Kidney glomerular epithelial cell (primary cell): ENCODE data around the gene OGFR.

Experiments
- DNase-seq: peaks from one replicate; lab custom pipeline; 2025; lab: John Stamatoyannopoulos, UW

Gene OGFR, protein sequence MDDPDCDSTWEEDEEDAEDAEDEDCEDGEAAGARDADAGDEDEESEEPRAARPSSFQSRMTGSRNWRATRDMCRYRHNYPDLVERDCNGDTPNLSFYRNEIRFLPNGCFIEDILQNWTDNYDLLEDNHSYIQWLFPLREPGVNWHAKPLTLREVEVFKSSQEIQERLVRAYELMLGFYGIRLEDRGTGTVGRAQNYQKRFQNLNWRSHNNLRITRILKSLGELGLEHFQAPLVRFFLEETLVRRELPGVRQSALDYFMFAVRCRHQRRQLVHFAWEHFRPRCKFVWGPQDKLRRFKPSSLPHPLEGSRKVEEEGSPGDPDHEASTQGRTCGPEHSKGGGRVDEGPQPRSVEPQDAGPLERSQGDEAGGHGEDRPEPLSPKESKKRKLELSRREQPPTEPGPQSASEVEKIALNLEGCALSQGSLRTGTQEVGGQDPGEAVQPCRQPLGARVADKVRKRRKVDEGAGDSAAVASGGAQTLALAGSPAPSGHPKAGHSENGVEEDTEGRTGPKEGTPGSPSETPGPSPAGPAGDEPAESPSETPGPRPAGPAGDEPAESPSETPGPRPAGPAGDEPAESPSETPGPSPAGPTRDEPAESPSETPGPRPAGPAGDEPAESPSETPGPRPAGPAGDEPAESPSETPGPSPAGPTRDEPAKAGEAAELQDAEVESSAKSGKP

DNA sequence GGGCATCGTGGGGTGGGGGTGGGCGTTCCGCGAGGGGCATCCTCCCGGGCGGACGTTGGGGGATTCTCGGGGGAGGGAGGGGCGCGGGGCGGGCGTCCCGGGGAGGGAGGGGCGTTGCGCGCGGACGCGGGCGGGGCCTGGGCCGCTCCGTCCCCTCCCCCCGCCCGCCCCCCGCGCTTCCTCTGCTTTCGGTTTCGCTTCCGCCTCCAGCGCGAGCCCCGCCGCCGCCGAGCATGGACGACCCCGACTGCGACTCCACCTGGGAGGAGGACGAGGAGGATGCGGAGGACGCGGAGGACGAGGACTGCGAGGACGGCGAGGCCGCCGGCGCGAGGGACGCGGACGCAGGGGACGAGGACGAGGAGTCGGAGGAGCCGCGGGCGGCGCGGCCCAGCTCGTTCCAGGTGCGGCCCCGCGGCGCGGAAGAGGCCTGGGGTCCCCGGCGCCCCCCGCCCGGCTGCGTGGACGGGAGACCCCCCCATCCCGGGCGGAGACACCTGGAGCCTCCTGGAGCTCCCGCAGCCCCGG is at the start of gene OGFR:
Gene OGFR, plus strand, starts transcription at position 209 of the 528 bp plus-strand sequence. Its CDS starts 25 bp downstream, at position 234.
- peak; percentile 18 for DNase-seq

DNA sequence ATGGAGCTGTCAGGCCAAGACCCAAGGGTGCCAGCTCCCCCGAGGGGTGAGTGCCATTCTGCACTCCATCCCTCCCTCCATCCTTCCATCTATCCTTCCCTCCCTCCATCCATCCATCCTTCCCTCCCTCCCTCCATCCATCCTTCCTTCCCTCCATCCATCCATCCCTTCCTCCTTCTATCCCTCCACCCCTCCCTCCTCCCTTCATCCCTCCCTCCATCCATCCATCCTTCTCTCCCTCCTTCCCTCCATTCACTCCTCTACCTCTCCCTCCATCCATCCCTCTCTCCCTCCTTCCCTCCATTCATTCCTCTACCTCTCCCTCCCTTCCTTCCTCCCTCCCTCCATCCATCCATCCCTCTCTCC is 49.7 kb upstream of the OGFR start:
- DNase-seq: no peak

DNA sequence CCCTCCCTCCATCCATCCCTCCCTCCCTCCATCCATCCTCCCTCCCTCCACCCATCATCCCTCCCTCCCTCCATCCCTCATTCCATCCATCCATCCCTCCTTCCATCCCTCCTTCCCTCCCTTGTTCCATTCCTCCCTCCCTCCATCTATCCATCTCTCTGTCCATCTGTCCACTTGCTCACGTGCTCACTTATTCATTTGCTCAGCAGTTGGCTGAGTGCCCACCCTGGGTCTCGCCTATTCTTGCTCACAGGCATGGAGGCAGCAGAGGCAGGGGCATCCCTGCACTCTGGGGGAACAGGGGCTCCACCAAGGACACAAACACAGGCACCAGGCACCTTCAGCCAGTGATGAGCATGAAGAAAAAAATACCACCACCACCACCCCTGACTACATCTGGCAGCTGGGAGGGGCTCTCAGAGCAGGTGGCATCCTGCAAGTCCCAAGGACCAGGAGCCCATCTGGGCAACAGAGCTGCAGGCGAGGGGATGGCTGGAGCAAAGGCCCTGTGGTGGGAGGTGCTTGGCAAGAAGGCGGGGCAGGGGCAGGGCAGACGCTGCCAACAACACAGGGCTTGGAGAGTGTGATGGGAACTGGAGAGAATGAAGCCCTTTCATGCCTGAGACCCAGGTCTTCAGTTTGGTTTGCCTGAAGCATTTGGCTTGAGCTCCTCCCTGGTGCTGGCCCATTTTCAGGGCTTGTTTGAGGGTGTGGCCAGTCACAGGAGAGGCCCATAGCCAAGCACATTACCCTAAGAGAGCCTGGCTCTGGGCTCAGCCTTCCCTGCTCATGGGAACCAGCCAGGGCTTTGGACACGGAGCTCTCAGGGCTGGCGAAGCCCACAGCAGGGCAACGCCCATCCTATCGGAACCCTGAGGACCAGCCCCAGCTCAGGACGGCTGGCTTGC is 48.6 kb upstream of the OGFR start:
- DNase-seq: no peak

DNA sequence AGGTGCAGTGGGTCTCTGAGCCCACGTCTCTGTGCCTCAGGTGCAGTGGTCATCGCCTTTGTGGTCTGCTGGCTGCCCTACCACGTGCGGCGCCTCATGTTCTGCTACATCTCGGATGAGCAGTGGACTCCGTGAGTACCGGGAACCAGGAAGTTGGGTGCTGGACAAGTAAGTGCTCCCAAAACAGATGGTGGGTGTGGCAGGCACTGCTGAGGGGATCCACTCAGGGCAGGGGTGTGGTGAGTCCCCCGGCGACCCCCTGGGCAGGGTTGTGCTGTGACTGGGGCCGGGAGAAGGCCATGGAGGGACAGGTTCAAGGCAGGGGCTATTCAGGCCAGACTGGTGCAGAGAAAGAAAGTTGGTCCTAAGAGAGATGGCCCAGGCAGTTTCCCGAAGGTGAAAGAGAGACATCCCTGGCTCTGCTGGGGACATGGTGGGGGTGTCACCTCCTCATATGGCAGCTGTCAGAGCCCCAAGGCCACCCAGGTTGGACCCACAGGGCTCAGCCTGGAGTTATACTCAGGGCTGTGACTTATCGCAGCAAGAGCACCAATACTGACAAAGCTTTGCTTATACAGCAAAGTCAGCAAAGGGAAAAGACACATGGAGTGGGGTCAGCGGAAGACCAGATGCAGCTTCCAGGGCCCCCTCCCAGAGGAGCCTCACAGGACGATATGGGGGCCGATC is 46.3 kb upstream of the OGFR start:
- DNase-seq: no peak

DNA sequence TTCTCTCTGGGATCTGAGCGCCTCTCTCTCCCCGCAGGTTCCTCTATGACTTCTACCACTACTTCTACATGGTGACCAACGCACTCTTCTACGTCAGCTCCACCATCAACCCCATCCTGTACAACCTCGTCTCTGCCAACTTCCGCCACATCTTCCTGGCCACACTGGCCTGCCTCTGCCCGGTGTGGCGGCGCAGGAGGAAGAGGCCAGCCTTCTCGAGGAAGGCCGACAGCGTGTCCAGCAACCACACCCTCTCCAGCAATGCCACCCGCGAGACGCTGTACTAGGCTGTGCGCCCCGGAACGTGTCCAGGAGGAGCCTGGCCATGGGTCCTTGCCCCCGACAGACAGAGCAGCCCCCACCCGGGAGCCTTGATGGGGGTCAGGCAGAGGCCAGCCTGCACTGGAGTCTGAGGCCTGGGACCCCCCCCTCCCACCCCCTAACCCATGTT is 44.6 kb upstream of the OGFR start:
- no peak for DNase-seq

DNA sequence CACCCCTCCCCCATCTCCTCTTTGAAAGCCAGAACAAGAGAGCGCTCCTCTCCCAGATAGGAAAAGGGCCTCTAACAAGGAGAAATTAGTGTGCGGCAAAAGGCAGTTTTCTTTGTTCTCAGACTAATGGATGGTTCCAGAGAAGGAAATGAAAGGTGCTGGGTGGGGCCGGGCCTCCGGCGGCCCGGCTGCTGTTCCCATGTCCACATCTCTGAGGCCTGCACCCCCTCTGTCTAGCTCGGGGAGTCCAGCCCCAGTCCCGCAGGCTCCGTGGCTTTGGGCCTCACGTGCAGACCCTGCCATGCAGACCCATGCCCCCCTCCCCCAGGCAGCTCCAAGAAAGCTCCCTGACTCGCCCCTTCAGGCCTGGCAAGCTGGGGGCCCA is 44.2 kb upstream of the OGFR start:
- no peak for DNase-seq

DNA sequence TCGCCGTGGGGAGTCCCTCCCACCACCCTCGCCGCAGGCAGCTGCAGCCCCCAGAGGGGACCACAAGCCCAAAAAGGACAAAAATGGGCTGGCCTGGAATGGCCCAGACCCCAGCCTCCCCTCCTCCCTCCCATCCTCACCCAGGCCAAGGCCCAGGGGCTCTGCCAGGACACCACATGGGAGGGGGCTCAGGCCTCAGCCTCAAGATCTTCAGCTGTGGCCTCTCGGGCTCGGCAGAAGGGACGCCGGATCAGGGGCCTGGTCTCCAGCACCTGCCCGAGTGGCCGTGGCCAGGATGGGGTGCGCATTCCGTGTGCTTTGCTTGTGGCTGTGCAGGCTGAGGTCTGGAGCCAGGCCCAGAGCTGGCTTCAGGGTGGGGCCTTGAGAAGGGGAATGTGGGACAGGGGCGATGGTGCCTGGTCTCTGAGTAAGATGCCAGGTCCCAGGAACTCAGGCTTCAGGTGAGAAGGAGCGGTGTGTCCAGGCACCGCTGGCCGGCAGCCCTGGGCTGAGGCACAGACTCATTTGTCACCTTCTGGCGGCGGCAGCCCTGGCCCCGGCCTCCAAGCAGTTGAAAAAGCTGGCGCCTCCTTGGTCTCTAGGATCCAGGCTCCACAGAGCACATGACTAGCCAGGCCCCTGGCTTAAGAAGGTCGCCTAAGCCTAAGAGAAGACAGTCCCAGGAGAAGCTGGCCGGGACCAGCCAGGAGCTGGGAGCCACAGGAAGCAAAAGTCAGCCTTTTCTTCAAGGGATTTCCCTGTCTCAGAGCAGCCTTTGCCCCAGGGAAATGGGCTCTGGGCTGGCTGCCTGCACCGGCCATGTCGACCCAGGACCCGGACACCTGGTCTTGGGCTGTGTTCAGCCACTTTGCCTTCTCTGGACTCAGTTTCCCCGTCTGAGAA is 43.5 kb upstream of the OGFR start:
- no peak for DNase-seq

DNA sequence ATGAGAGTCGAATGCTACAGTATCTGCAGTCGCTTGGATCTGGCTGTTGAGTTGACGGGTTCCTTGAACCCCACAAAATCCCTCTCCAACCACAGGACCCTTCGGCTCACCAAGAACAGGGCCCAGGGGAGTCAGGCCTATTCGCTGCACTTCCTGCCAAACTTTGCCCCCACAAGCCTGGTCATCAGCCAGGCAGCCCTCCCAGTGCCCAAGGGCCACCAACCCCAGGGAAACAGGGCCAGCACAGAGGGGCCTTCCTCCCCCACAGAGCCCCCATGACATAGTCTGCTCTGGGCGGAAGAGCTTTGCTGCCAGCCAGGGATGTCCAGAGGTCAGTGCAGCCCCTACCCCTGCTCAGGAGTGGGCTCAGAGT is 42.9 kb upstream of the OGFR start:
- DNase-seq: no peak

DNA sequence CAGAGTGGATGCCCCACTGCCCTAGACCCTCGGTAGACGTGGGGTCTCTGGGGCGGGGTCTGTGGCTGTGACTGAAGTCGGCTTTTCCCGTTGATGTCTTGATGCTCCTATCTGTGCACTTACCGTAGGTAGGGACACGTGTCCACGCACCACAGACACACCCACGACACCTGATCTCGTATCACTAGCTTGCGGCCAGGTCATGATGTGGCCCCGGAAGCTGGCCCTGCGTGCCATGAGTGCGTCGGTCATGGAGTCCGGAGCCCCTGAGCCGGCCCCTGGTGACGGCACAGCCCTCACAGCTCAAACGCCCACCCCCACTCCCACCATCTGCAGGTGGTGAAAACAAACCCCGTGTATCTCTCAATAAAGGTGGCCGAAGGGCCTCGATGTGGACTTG is 42.3 kb upstream of the OGFR start:
- no peak for DNase-seq

DNA sequence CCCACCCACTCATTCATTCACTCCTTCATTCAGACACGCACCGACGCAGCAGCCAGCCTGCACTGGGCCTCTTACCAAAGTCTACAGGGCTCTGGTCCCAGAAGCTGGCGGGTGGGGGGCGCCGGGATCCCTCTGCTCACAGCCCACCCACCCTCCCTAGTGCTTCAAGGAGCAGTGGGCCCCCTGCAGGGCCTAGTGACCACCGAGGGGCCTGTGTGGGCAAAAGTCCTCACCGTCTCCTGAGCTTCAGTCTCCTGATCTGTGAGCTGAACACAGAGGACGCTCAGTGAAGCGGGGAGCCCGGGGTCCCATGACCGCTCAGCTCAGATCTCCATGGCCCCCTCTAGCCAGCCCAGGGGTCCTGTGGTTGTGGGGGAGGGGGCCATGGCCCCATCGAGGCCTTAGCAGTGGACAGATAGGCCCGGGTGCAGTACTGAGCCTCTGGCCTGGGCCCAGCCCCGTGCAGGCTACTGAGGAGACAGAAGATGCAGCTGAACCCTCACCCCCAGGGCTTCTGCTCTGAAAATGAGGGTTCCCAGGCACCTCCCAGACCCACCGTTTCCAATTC is 41.8 kb upstream of the OGFR start:
- no peak for DNase-seq

DNA sequence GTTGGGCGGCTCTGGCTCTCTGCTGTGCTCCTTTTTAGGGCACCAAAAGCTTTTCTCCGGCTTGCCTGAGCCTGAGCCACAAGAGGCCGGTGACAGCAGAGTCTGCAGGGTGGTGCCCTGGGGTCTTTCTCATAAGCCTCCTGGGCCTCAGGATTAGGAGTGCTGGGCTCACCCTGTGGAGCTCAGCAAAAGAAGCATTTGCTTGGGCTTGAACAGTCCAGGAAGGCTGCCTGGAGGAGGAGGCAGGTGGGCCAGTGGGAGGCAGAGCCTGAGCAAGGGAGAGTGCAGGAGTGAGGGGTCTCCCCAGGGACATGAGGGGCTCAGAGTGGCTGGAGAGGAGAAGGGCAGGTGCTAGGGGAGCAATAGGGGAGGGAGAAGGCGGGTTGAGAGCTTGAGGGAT is 41.2 kb upstream of the OGFR start:
- no peak for DNase-seq

DNA sequence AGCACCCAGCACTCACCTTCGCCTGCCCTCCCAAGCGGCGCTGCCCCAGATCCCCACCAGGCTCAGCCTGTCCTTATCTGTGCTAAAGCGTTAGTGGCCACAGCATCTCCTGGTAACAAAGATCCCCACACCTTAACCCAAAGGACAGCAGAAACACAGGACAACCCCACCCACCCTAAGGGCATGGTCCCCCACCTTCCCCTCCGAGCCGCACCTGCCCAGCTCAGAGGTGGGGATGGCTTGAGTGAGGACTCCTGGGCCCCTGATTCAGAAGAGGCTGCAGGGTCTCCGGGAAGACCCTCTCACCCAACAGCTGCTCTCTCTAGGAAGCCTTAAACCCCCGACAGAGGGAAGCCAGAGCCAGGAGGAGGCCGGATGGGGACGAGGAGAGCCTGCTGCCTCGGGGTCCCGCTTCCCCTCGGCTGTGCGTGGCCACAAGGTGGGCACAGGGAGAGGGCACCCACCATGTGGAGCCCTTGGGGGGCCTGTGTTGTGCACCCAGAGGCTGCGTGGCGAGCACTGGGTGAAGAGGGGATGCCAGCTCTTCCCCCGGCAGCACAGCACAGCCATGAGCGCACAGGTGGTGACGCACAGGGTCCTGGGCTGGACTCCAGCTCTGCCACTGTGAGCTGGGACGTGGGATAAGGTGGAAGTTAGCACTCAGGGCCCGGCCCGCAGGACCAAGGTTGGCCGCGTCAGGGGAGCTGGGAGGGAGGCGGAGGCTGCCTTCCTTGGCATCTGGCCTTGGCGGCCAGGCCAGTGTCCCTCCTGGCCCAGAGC is 40.3 kb upstream of the OGFR start:
- DNase-seq: no peak

DNA sequence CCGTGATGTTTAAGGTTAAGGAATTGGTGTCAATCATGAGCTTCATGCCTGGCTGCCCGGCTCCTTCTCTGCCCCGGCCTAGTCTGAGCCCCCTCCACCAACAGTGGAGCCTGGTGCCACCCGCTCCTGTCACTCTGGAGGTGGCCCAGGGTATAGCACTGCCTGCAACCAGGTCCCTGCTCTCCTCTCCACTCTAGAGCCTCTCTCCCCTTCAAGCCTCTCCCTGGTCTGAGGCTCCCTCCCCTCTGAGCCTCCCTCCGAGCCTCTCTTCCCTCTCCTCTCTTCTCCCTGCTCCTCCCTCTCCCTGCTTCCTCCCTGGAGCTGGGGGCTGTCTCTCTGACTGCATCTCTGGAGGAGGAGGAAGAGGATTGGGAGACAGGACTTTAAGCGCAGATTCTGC is 39.6 kb upstream of the OGFR start:
- DNase-seq: no peak

DNA sequence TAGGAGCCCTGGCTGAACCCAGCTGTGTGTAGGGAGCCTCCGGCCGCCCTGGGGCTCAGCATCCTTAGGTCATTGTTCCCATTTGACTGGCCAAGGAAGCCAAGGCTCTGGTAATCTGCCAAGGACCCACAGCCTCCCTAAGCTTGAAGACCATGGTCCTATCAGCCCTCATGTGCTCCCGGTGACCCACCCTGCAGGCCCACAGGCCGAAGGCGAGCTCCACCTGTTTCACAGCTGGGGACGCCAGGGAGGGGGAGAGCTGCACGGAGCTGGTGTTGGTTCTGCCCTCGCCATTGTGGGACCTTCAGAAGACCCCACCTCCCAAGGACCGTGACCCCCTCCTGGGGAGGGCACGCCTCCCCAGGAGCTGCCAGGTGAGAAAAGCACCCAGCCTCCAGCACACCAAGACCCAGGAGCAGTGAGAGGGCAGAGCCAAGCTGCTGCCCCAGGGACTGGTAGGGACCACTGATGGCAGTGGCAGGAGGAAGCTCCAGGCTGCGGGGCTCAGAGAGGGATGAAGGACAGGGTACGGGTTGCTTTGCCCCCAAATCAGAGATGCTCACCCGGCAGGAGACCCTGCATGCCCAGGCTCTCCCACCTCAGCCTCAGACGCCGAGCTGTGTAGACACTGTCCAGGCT is 39.1 kb upstream of the OGFR start:
- DNase-seq: no peak

DNA sequence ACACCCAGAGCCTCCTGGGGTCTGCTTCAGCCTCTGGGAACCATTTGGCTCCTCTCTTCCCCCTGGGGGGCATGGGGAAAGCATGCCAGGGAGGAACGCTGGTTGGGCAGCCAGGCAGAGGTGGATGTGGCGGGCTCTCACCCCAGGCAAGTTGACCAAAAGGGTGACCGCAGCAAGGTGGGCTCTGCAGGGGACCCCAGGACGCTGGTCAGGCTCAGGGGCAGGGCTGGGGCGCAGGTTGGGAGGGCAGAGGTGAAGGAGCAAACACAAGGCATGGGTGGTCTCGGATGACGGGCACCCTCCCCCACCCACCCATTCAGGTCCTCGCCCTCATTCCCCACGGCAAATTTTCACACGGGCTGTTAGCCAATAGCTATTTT is 38.6 kb upstream of the OGFR start:
- no peak for DNase-seq

DNA sequence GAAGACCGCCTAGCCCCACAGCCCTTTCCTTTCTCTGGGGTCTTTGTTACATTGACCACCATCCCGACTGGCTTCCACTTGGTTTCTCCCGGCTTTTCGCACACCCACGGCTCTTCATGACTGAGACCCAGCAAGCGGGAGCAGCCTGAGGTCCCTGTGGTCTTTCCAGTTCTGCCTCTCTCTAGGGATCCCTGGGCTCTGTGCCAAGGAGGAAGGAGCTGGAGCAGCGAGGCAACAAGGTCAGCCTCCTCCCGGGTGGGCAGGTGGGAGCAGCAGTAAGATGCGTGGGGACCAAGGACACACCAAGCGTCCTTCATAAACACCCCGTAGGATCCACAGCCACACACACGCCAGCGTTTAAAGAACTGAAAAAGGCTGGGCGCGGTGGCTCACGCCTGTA is 37.9 kb upstream of the OGFR start:
- no peak for DNase-seq

DNA sequence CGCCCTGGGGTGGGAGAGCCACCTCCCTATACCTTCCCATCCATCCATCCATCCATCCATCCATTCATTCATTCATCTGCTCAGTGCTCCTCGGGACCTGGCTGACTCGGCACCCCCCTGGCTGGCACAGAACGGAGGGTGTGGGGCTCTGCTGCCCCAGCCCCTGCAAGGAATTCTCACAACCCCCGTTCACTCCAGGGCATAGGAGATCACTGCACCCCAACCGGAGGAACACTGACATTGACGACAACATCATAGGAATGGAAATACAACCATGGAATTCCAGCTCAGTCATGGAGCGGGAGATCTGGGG is 36.4 kb upstream of the OGFR start:
- no peak for DNase-seq

DNA sequence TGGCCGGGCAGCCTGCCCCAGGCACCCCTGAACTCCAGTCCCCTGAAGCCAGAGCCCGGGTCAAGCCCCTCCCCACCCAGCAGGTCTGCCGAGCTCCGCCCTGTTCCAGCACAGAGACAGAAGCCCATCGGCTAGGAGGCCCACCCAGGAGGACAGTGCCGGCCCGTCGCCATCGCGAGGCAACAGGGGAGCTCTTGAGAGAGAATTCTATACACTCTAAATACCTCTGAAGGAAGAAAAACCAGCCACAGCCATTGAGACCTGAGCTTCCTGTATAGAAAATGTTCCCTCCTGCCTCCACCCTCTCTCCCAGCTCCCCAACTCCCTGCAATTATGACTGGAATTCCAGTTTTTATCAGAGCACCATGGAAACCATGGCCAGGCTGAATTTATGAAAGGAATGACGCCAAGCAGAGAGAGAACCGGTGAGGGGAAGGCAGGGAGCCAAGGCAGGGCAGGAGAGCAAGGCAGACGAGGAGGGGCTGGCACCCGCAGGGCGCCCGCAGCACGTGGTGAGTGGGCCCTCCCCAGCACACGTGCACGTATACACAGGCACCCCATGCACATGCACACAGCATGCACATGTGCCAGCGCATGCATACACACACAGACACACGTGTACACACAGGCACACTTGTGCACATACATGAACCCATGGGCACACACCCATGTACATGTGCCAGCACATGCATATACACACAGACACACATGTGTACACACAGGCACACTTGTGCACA is 35.9 kb upstream of the OGFR start:
- peak; percentile 12 for DNase-seq
